AG04449 (cell line): ENCODE results near the gene KMT2E.

Source experiments
- CTCF ChIA-PET: fragments of 350-600 bp; formaldehyde crosslinking; extraction: SDS; loops from one replicate; lab custom pipeline; 2021; ENCODE audit warnings: antibody characterized with exemption; lab: Yijun Ruan, JAX
- POLR2A ChIA-PET: fragments of 400-600, 350-600 bp; formaldehyde crosslinking; extraction: SDS; loops from one replicate; lab custom pipeline; 2020; ENCODE audit warnings: antibody characterized with exemption, inconsistent platforms; lab: Yijun Ruan, JAX
- DNase-seq: peaks from one replicate; pipeline ENCODE4 v3.0.0-alpha.2; 2010; ENCODE audit warnings: low read depth, low spot score
- H3K4me3 ChIP-seq: 2 replicates; pipeline ENCODE4 v1.5.1; 2011; ENCODE audit warnings: low read depth, mild to moderate bottlenecking, control low read depth, low read length
- TF ChIP-seq, protein P1 (sequence below): IDR thresholded peaks from one replicate; pipeline ENCODE4 v1.5.1; 2011; ENCODE audit warnings: mild to moderate bottlenecking, moderate library complexity, low read length, control low read depth, inconsistent platforms; ENCODE audit not compliant: insufficient read depth; ENCODE audit errors: missing control alignments

The KMT2E gene

DNA sequence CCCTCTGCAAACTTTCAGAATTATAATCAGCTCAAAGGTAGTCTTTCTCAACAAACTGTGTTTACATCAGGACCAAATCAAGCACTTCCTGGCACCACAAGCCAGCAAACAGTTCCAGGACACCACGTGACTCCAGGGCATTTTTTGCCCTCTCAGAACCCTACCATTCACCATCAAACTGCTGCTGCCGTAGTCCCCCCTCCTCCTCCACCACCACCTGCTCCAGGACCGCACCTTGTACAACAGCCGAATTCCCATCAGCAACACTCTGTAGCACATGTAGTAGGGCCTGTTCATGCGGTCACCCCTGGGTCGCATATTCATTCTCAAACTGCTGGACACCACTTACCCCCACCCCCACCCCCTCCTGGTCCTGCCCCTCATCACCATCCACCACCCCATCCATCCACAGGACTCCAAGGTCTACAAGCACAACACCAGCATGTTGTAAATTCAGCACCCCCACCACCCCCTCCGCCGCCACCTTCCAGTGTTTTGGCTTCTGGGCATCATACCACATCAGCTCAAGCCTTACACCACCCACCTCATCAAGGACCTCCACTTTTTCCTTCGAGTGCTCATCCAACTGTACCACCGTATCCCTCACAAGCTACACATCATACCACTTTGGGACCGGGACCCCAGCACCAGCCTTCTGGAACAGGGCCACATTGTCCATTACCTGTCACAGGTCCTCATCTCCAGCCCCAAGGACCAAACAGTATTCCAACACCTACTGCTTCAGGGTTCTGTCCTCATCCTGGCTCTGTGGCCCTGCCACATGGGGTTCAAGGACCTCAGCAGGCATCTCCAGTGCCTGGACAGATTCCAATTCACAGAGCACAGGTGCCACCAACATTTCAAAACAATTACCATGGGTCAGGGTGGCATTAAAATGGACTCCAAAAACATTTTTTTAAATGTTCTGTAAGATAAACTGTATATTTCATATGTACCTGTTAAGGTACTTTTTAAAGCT lies 98.7 kb downstream of the KMT2E start:
- CTCF ChIA-PET, result interaction anchor here (0.8 kb wide), 1 partner anchor 10 kb away, joined by 4 read pairs; no protein-coding TSS in a partner anchor
- no peak for DNase-seq
- no peak overlapping the region for H3K4me3 ChIP-seq
- POLR2A ChIA-PET, result no interaction called here
- TF ChIP-seq, protein P1, sequence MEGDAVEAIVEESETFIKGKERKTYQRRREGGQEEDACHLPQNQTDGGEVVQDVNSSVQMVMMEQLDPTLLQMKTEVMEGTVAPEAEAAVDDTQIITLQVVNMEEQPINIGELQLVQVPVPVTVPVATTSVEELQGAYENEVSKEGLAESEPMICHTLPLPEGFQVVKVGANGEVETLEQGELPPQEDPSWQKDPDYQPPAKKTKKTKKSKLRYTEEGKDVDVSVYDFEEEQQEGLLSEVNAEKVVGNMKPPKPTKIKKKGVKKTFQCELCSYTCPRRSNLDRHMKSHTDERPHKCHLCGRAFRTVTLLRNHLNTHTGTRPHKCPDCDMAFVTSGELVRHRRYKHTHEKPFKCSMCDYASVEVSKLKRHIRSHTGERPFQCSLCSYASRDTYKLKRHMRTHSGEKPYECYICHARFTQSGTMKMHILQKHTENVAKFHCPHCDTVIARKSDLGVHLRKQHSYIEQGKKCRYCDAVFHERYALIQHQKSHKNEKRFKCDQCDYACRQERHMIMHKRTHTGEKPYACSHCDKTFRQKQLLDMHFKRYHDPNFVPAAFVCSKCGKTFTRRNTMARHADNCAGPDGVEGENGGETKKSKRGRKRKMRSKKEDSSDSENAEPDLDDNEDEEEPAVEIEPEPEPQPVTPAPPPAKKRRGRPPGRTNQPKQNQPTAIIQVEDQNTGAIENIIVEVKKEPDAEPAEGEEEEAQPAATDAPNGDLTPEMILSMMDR, result no peak

DNA sequence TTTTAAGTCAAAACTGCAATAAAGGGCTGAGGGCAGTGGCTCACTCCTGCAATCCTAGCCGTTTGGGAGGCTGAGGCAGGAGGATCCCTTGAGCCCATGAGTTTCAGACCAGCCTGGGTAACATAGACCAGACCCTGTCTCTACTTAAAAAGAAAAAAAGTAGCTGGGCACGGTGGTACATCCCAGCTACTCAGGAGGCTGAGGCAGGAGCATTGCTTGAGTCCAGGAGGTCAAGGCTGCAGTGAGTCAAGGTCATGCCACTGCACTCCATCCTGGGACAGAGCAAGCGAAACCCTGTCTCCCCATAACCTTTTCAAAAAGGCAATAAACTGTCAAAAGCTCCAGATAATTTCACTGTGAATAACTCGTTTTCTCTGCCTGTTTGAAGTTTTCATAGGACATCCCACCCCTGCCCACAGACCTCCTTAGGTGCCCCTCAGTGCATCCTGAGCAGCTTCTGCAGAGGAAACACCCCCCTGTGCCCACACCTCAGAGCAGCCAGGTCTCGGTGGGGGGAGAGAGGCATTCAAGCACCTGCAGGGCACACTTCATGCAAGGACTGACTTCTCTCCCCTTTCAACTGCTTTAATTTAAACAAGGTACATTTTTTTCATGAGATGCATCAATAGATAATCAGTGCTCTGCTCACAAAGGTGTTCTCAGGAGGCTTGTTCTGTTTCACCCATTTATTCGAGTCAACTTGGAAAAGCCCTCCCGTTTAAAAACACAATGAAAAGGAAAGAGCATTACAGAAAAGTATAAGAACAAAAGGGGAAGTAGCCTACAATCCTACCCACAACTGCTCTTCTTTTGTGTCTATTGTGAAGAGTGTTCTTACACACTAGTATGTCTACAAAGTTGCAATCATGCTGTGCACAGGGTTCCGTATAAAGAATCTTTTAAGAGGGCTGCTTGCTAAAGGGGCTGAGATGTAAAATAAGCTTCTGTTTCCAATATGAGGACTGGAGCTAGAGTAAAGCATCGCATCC lies 104.9 kb downstream of the KMT2E start:
- TF ChIP-seq, protein P1, result no peak
- no peak for DNase-seq
- ChIA-PET CTCF (interaction anchor here (1.1 to 2.7 kb wide), 5 partner anchors 10 to 413 kb away, joined by 3 to 8 read pairs (median 4); partner anchors contain the start of gene RINT1), POLR2A (no interaction called here)
- H3K4me3 ChIP-seq, result no peak overlapping the region

DNA sequence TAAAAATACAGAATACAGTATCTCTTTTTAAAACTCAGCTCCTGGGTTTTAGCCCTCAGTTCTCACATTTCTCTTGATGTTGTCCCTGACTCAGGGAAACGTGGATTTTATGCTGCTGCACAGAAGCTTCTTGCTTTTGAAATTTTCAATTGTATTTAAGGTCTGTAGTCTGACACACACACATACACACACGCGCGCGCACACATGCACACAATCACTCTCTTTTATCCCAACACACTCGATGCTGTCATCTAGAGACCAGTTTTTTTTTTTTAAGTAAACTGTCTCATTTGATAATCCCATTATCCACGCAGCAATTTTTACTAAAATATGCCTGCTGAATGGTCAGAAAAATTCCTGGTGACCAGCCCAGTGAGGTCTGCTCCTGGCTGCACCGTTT lies 108.6 kb downstream of the KMT2E start:
- POLR2A ChIA-PET, result no interaction called here
- TF ChIP-seq, protein P1, result no peak
- CTCF ChIA-PET, result interaction anchor here (0.7 to 1.6 kb wide), 3 partner anchors 9 to 142 kb away, joined by 4 to 5 read pairs (median 4); no protein-coding TSS in a partner anchor
- H3K4me3 ChIP-seq, result no peak overlapping the region
- no peak for DNase-seq

DNA sequence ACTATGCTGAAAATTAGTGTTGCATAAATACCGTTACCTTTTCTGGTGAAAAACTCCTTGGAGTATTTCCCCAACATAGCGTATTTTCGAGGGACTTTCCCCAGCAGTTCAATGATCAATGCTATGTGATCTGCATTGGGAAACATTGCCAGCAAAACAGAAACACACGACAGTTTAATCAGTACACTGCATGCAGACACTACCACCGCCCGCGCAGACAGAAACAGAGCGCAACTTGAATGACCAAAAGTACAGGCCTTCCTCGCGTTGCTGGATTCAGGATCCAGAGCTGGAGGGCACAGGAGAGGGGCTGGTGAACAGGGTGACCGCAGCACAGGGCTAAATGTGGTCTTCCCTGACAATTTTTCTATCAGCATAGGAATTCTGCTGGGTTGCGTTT lies 111.7 kb downstream of the KMT2E start:
- POLR2A ChIA-PET, result no interaction called here

DNA sequence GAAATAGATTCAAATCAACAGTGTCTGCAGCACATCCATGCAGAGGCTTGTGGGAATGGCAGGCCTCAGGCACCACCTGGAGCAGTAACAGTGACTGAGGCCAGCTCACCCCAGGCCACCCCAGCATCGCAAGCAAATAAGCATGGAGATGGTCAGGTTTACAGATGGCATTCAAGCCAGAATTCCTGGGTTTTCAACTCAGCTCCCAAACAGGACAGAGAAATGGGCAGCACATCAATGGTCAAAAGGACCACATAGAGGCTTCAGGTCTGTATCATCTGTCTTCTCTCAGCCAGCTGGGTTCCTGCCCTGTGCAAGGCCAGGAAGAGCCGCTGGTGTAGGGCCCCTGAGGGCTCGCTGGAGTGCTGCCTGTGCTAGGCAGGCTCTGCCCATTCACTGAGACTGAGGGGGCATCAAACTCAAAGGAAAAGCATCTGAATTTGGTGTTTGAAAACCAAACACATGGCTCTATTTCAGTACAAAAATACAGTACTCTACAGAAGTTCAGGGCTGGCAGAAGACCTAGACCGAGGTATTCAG lies 112.5 kb downstream of the KMT2E start:
- H3K4me3 ChIP-seq, result no peak overlapping the region
- POLR2A ChIA-PET, result no interaction called here
- CTCF ChIA-PET, result interaction anchor here (1.2 kb wide), 1 partner anchor 207 kb away, joined by 4 read pairs; no protein-coding TSS in a partner anchor
- TF ChIP-seq, protein P1, result no peak
- DNase-seq, result no peak

More for the DNA sequence above, 111.7 kb downstream of the KMT2E start:
- TF ChIP-seq, protein P1, result no peak
- DNase-seq, result no peak
- H3K4me3 ChIP-seq, result no peak overlapping the region
- CTCF ChIA-PET, result no interaction called here
